Activated naive CD8-positive, alpha-beta T cell treated with anti-CD3 and anti-CD28 coated beads, Interleukin-2, amount 50 U/mL, for 16 hours (primary cell): Measurements from ENCODE around the gene CHIT1.

ENCODE experiments used
- DNase-seq: peaks from one replicate; pipeline ENCODE4 v3.0.0-alpha.2; 2020; ENCODE audit warnings: low read depth, low spot score

The CHIT1 gene

GRCh38 chr1:203229471-203230135 is at the start of gene CHIT1:
Gene CHIT1, minus strand, starts transcription at chr1:203229673. Its CDS starts 37 bp downstream, at chr1:203229636.
- DNase-seq, result no peak

GRCh38 chr1:203278885-203279406 is 49.5 kb upstream of the CHIT1 start:
- no peak for DNase-seq

- DNase-seq, result no peak
Observed at GRCh38 chr1:203278082-203278884, 48.8 kb upstream of the CHIT1 start.

- DNase-seq, result no peak
Observed at GRCh38 chr1:203276916-203277545, 47.6 kb upstream of the CHIT1 start.

GRCh38 chr1:203276408-203276807 is 46.9 kb upstream of the CHIT1 start:
- DNase-seq, result no peak

- no peak for DNase-seq
Observed at GRCh38 chr1:203275656-203276272, 46.3 kb upstream of the CHIT1 start.

- no peak for DNase-seq
Observed at GRCh38 chr1:203274603-203275381, 45.3 kb upstream of the CHIT1 start.

GRCh38 chr1:203273869-203274602 is 44.6 kb upstream of the CHIT1 start:
- DNase-seq, result no peak

GRCh38 chr1:203273206-203273868 is 43.9 kb upstream of the CHIT1 start:
- peak; percentile 84 for DNase-seq

GRCh38 chr1:203272633-203273205 is 43.2 kb upstream of the CHIT1 start:
- no peak for DNase-seq

GRCh38 chr1:203271962-203272632 is 42.6 kb upstream of the CHIT1 start:
- DNase-seq, result no peak

- DNase-seq, result peak; percentile 54
Observed at GRCh38 chr1:203271018-203271743, 41.7 kb upstream of the CHIT1 start.

- no peak for DNase-seq
Observed at GRCh38 chr1:203270448-203270847, 41.0 kb upstream of the CHIT1 start.

GRCh38 chr1:203269654-203270020 is 40.2 kb upstream of the CHIT1 start:
- no peak for DNase-seq

GRCh38 chr1:203268901-203269653 is 39.6 kb upstream of the CHIT1 start:
- no peak for DNase-seq

GRCh38 chr1:203267912-203268311 is 38.4 kb upstream of the CHIT1 start:
- DNase-seq, result no peak

GRCh38 chr1:203267347-203267846 is 37.9 kb upstream of the CHIT1 start:
- peak; percentile 60 for DNase-seq
